Erythroblast (primary cell): ENCODE results near the gene SV2B.

Source experiments
- GATA1 ChIP-seq: IDR thresholded peaks from 2 replicates; pipeline ENCODE4 v1.6.1; 2011; ENCODE audit warnings: low read depth, mild to moderate bottlenecking, control low read depth, low read length, moderate library complexity
- POLR2A ChIP-seq: IDR thresholded peaks from 2 replicates; pipeline ENCODE4 v1.6.1; 2011; ENCODE audit warnings: mild to moderate bottlenecking, low read length

DNA sequence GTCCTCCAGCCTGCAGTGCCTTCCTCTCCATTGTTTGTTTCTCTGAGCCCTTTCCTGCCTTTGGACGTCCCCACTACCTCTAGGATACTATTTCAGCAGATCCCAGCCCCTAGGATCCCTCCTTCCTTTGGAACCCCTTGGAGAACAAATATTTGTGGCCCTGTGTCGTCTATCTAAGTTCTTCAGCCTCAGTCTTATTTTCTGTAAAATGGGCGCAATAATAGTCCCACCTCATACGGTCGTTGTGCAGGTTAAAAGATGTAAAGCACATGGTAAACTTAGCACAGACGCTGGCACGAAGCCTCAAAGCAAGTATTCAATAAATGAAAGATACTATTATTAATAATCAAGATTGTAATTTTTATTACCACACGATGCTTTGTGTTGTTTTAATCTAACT is 122.0 kb downstream of the SV2B start:
- TF ChIP-seq POLR2A (no peak), GATA1 (no peak)
